Astrocyte of the cerebellum (primary cell): ENCODE data around the gene PSG6.
A peak's percentile ranks its signal among the peaks of the same experiment; 100 is the strongest.
"Not testable (repeated sequence)": the region's sequence is repeated elsewhere in the genome, so short reads cannot be mapped to it uniquely, and the experiment has no call there.

Experiments used
- DNase-seq: peaks from one replicate; pipeline ENCODE4 v3.0.0-alpha.2; 2011; ENCODE audit warnings: low read depth
- H3K4me3 ChIP-seq: 2 replicates; pipeline ENCODE4 v1.5.1; 2011; ENCODE audit warnings: mild to moderate bottlenecking, low read depth, low read length, moderate library complexity
- CTCF ChIP-seq: IDR thresholded peaks from 2 replicates; pipeline ENCODE4 v1.5.1; 2012; ENCODE audit warnings: low read length, low read depth, moderate library complexity, mild to moderate bottlenecking; ENCODE audit errors: missing control alignments
- in situ Hi-C: cut with HindIII; loops from 2 replicates; pipeline ENCODE4 v1.10.0; 2017; ENCODE audit warnings: low sequenced_read_pairs

PSG6 gene

GRCh38 chr19:42911731-42912130, 6.0 kb downstream of the PSG6 start:
- H3K4me3 ChIP-seq, DNase-seq, in situ Hi-C loops: not testable (repeated sequence)

- H3K4me3 ChIP-seq, in situ Hi-C loops, DNase-seq: not testable (repeated sequence)
Observed at GRCh38 chr19:42906162-42906561, 11.5 kb downstream of the PSG6 start.

- in situ Hi-C loops, H3K4me3 ChIP-seq, DNase-seq: not testable (repeated sequence)
Observed at GRCh38 chr19:42900561-42900960, 17.1 kb downstream of the PSG6 start.

DNA sequence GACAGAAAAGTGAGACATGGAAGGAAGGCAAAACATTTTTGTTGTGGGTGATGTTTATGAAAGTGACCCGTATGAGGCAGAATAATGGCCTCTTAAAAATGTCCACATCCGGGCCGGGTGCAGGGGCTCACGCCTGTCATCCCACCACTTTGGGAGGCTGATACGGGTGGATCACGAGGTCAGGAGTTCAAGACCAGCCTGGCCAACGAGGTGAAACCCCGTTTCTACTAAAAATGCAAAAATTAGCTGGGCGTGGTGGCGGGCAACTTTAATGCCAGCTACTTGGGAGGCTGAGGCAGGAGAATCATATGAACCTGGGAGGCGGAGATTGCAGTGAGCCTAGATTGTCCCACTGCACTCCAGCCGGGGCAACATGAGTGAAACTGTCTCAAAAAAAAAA, 18.0 kb downstream of the PSG6 start:
- DNase-seq, in situ Hi-C loops, H3K4me3 ChIP-seq: not testable (repeated sequence)

DNA sequence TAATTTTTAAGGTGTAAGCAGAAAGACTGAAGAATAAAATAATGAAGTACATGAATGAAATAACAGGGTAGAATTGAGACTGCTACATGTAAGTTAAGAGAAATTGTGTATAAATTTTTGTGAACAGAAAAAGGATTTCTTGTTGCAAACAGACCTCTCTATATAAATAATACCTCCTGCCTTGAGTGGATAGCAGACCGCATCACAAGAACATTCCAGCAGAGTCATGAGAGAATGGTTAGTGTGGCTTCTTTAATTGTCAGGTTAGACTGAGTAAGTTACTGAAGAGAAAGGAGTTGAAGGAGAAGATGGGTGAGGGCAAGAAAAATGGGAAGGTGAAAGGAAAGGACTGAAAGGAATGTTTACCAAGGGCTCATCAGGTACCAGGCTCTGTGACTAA, 18.6 kb downstream of the PSG6 start:
- in situ Hi-C loops, H3K4me3 ChIP-seq, DNase-seq: not testable (repeated sequence)

GRCh38 chr19:42898656-42899055, 19.0 kb downstream of the PSG6 start:
- H3K4me3 ChIP-seq, in situ Hi-C loops, DNase-seq: not testable (repeated sequence)

- in situ Hi-C loops, DNase-seq, H3K4me3 ChIP-seq: not testable (repeated sequence)
Observed at GRCh38 chr19:42897729-42898128, 20.0 kb downstream of the PSG6 start.

DNA sequence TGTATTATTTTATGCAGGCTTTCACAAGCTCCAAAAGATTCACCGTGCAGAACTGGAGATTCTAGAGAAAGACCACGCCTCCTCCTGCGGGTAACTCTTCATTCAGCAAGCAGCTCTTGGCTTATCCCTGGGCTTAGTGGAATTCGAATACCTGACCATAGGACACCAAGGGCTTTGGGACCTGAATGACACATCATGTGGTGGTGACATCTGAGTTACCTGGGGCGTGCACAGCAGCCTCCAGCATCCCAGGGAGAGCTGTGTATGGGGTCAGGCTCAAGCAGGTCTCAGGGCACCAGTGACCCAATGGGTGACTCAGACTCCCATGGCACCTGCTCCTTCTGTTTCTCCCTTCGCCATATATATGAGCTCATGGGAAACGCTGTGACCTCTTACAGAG, 27.2 kb downstream of the PSG6 start:
- H3K4me3 ChIP-seq, in situ Hi-C loops, DNase-seq: not testable (repeated sequence)

- in situ Hi-C loops, DNase-seq, H3K4me3 ChIP-seq: not testable (repeated sequence)
Observed at GRCh38 chr19:42887876-42888445, 29.7 kb downstream of the PSG6 start.

DNA sequence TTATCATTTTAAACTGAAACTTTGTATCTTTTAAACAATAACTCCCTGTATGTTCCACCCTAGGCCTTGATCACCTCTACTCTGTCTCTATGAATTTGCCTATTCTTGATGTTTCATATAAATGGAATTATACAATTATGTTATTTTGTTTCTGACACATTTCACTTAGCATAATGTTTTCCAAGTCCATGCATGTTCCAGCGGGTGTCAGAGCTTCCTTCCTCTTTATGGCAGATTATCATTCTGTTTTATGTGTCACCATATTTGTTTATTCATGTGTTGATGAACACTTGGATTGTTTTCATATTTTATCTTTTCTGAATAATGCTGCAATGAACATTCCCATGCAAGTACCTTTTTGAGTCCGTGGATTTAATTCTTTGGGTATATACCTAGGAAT, 35.0 kb downstream of the PSG6 start:
- in situ Hi-C loops, DNase-seq, H3K4me3 ChIP-seq: not testable (repeated sequence)

GRCh38 chr19:42882010-42882409, 35.7 kb downstream of the PSG6 start:
- DNase-seq, H3K4me3 ChIP-seq, in situ Hi-C loops: not testable (repeated sequence)

DNA sequence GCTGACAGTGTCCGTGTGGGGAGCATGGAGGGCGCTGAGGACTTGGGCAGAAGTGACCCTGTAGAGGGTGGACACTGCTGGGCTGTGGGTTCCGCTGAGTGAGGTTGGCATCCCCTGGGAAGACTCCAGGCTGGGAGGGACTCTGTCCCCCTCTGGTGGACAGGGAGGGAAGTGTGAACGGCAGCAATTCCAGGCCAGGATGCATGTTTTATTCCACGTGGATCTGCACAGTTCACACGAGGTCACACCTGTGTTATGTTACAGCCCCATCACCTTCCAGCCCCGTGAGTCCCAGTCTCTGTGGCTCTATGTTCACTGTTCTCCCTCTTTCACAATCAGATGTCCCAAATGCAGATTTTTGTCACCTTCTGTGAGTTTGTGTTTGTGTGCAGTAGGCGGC, 36.4 kb downstream of the PSG6 start:
- H3K4me3 ChIP-seq, in situ Hi-C loops, DNase-seq: not testable (repeated sequence)
- peak; percentile 45 for TF ChIP-seq CTCF

- H3K4me3 ChIP-seq, in situ Hi-C loops, DNase-seq: not testable (repeated sequence)
Observed at GRCh38 chr19:42880621-42881020, 37.1 kb downstream of the PSG6 start.
